Measurements from ENCODE around the gene MRPL40. TPM values are rescaled to one million over a fixed set of nuclear protein-coding genes. Genes with fewer than 3 reads are reported as not detected.

The MRPL40 gene
- total RNA-seq, result 25.7 TPM

- peak; percentile 93 for DNase-seq (ENCODE audit: low spot score)
These were observed at the start of gene MRPL40 for GRCh38 chr22:19432133-19432851. Gene MRPL40, plus strand, starts transcription at chr22:19432545. Its CDS starts 10 bp downstream, at chr22:19432555.

DNA sequence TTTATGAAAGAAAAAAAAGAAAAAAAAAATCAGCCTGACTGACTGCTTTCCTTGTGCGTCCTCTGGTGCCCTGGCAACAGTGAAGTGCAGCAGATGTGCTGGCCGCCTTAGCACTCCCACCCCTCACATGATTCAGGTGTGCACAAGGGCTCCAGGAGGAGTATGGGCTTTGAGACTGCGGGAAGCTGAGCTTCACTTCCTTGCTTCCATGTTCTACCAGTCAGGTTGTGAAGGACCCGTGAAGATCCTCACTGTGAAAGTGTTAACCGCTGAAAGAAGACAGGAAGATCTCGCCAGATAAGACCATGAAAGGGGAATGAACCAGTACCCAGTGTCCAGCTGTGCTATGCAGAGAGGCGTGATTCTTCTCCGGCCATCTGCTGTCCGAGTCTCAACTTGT is 49.1 kb upstream of the MRPL40 start:
- no peak for DNase-seq (ENCODE audit: low spot score)

GRCh38 chr22:19385221-19385906 is 47.0 kb upstream of the MRPL40 start:
- DNase-seq (ENCODE audit: low spot score), result no peak

DNA sequence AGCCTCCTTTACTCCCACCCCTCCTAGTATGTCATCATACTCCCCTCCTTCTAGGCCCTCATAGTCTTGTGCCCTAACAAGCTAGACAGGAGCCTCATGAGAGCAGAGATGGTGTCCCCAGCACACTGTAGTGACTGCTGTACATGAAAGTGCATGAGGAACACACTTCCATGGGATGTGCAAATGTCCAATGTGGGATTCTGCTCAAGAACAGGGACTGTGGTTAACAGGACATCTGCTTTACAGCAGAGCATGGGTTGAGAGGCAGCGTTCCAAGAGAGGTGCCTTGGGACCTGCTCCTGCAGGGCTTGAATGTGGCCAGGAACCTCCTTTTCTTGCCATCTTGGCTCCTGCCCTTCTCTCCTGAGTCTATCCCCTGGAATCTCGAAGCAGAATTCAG is 46.1 kb upstream of the MRPL40 start:
- DNase-seq (ENCODE audit: low spot score), result no peak

DNA sequence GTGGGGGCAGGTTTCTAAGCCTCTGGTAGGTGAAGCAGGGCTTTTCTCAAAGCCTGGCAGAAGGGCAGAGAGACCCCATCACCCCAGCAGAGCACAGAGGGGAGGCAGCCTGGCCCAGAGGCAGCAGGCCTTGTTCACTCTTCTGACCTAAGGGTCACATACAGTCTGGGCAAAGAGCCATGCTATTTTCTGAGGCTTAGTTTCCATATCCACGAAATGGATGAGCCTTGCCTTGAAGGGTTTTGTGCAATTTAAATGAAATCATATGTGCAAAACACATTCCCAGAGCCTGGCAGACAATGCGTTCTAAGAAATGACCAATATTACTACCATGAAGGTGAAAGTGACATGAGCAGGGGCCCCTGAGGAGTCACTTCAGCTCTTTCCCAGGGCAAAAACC is 45.3 kb upstream of the MRPL40 start:
- DNase-seq (ENCODE audit: low spot score), result no peak

- no peak for DNase-seq (ENCODE audit: low spot score)
These were observed 44.8 kb upstream of the MRPL40 start for GRCh38 chr22:19387575-19387974.

DNA sequence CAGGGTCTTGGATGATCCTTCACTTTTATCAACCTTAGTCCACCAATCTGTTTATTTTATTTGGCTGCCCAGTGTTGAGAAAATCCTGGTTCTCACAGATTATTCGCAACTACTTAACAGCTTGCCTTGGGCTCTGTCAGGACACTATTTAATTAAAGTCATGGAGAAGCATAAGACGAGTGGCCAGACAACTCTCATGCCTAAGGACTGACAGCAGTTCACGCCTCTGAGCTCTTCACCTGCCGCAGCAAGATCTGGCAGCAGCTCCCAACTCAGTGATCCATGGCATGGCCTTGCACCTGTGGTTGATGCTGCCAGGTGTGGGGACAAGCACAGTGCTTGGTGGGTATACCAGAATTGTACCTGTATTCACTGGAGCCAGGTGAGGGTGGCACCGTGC is 38.6 kb upstream of the MRPL40 start:
- DNase-seq (ENCODE audit: low spot score), result no peak

GRCh38 chr22:19394274-19395050 is 37.9 kb upstream of the MRPL40 start:
- no peak for DNase-seq (ENCODE audit: low spot score)

DNA sequence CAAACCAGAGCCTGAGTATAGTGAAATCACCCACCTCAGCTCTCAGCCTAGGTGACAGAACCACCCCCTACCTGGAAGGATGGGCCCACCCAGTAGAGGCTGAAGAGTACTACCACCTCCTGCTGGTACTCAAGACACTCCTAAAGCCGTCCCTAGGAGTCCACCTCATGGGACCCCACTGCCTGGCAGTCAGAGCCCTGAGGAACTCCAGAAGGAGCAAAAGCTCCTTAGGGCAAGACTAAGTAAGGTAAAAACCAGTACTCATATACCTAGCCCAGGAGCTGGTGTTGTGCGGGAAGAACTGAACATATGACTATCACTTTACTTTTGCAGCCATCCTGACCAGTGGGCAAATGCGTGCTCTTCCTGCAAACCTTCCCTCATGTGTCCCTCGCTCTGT is 37.1 kb upstream of the MRPL40 start:
- no peak for DNase-seq (ENCODE audit: low spot score)

- DNase-seq (ENCODE audit: low spot score), result no peak
These were observed 35.8 kb upstream of the MRPL40 start for GRCh38 chr22:19396561-19396933.

GRCh38 chr22:19396934-19397733 is 35.2 kb upstream of the MRPL40 start:
- no peak for DNase-seq (ENCODE audit: low spot score)

DNA sequence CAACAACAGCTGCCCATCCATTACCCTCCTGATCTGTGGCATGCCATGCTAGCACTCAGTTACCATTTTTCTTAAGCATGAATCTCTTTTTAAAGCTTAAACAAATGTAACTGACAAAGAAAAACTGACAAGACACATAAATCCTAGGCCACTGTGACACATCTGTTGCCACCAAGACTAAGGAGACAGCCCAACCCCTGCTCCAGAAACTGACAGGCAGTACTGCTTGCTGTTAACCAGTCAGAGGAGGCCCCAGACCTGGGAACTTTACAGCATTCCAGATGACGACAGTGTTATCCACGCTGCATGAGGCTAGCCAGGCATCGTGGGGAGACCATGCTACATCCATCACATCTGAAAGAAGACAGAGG is 34.6 kb upstream of the MRPL40 start:
- DNase-seq (ENCODE audit: low spot score), result no peak

DNA sequence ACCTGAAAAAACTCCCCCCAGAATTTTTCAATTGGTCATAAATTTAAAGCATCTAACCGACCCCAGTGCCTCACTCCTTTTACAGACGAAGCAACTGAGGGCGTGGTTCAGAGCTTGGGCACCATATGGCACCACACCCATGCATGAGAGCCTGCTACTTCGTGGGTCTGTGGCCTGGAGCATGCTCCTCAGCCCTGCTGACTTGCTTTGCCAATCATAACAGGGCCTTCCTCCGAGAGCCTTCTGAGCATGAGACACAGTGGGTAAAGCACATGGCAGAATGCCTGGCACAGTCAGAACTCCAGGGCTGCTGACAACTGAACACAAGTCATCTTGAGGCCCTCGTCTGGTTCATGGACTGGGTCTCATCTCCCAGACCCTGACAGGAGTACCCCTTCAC is 34.1 kb upstream of the MRPL40 start:
- no peak for DNase-seq (ENCODE audit: low spot score)

GRCh38 chr22:19398652-19399051 is 33.7 kb upstream of the MRPL40 start:
- DNase-seq (ENCODE audit: low spot score), result no peak

- no peak for DNase-seq (ENCODE audit: low spot score)
These were observed 31.5 kb upstream of the MRPL40 start for GRCh38 chr22:19400881-19401280.

- no peak for DNase-seq (ENCODE audit: low spot score)
These were observed 30.9 kb upstream of the MRPL40 start for GRCh38 chr22:19401483-19401882.

DNA sequence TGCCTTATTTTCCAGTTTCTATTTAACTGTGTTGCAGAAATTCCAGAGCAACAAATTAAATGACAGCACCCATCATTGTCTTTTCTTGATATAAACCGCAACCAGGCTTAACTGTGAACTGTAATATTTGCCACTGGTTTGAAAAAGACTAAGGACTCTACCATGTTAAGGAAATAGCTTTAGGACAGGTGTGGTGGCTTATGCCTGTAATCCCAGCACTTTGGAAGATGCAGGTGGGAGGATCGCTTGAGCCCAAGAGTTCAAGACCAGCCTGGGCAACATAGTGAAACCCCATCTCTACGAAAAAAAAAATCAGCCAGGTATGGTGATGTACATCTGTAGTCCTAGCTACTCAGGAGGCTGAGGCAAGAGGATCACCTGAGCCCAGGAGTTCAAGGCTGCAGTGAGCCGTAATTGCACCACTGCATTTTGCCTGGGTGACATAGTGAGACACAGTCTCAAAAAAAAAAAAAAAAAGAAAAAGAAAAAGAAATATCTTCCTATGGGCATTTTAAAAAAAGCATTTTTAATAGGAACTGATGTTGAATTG is 29.6 kb upstream of the MRPL40 start:
- DNase-seq (ENCODE audit: low spot score), result no peak

GRCh38 chr22:19404676-19405075 is 27.7 kb upstream of the MRPL40 start:
- DNase-seq (ENCODE audit: low spot score), result no peak

DNA sequence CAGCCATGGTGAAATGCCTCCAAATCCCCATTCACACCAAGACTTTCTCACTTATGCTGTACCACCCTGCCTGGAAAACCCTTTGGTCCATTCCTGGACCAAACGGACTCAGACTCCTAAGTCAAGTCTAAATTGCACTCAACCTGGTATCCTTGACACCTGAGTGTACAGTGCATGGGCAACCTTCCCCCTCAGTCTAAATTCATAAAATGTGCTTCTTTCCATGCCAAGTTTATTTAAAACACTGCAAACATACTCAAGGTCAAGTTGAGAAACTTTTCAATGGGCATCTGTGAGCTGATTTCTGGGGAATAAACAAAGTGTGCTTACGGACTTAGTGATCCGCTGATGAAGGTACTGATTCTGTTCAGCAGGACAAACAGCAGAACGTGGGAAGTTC is 27.2 kb upstream of the MRPL40 start:
- no peak for DNase-seq (ENCODE audit: low spot score)

GRCh38 chr22:19405652-19406051 is 26.7 kb upstream of the MRPL40 start:
- DNase-seq (ENCODE audit: low spot score), result no peak

GRCh38 chr22:19406281-19406811 is 26.0 kb upstream of the MRPL40 start:
- no peak for DNase-seq (ENCODE audit: low spot score)
